GM12878 (cell line): ENCODE data around the gene NAV2. TPM values are rescaled to one million over a fixed set of nuclear protein-coding genes. Genes with fewer than 3 reads are reported as not detected.
A peak's percentile ranks its signal among the peaks of the same experiment; 100 is the strongest.

Experiments used
- ATAC-seq: fragments of 200-7000 bp; cut with Tn5 transposase; 3 replicates; pipeline ENCODE4 v1.9.1; 2020; ENCODE audit warnings: mild to moderate bottlenecking, moderate library complexity
- BruUV-seq: library from RNA; stranded (reverse); fragments of 400-500 nt; replicated peaks from 2 replicates; lab custom pipeline; 2021; lab: Mats Ljungman, UMichigan
- CTCF ChIA-PET: fragments of 300-600 bp; sonication (Branson Sonifier 250); formaldehyde crosslinking; extraction: SDS; loops from one replicate; lab custom pipeline; 2021; ENCODE audit warnings: inconsistent platforms; lab: Yijun Ruan, JAX
- POLR2A ChIA-PET: fragments of 350-600 bp; formaldehyde crosslinking; extraction: SDS; loops from one replicate; lab custom pipeline; 2021; ENCODE audit warnings: inconsistent platforms; lab: Charles Lee
- RAD21 ChIA-PET: fragments of 300-600 bp; sonication (Branson Sonifier 250); formaldehyde crosslinking; loops from one replicate; lab custom pipeline; 2023; ENCODE audit warnings: antibody characterized with exemption; ENCODE audit not compliant: unreplicated experiment; lab: Charles Lee
- SMC1A ChIA-PET: fragments of 300-600 bp; sonication (Branson Sonifier 250); formaldehyde crosslinking; loops from one replicate; lab custom pipeline; 2023; ENCODE audit not compliant: unreplicated experiment, uncharacterized antibody; lab: Charles Lee
- DNase-seq: peaks from one replicate; pipeline ENCODE4 v3.0.0-alpha.2; 2011; ENCODE audit warnings: low read depth, low spot score
- FAIRE-seq: peaks from 3 replicates; lab custom pipeline; 2011; peaks lifted over from hg19 to GRCh38; lab: Jason Lieb, UNC
- H2AFZ ChIP-seq: 2 replicates; pipeline ENCODE4 v1.6.0; 2011; ENCODE audit warnings: low read depth, low read length, control low read depth; ENCODE audit not compliant: control insufficient read depth
- H3K27ac ChIP-seq: 2 replicates; pipeline ENCODE4 v1.5.1; 2011; ENCODE audit warnings: control low read depth; ENCODE audit not compliant: control insufficient read depth, insufficient read depth
- H3K27me3 ChIP-seq, 2 experiments: replicated peaks in 1 of 2; 2 replicates each; pipeline versions ENCODE4 v1.6.0 to v1.6.1; 2011; ENCODE audit warnings: low read length in 1 of 2; ENCODE audit not compliant: control insufficient read depth in 2 of 2, insufficient read depth in 2 of 2
- H3K36me3 ChIP-seq, 2 experiments: 2 replicates each; pipeline ENCODE4 v1.5.1; 2011; ENCODE audit warnings: low read length in 1 of 2; ENCODE audit not compliant: control insufficient read depth in 2 of 2, insufficient read depth in 2 of 2
- H3K4me1 ChIP-seq: 2 replicates; pipeline ENCODE4 v1.6.1; 2011; ENCODE audit warnings: mild to moderate bottlenecking, low read length, moderate library complexity, mixed read lengths; ENCODE audit not compliant: control insufficient read depth, insufficient read depth
- H3K4me2 ChIP-seq: 2 replicates; pipeline ENCODE4 v1.6.0; 2011; ENCODE audit warnings: control low read depth; ENCODE audit not compliant: control insufficient read depth, insufficient read depth
- H3K4me3 ChIP-seq: fragments of 200-600 bp; sonication (generic); 2 replicates; pipeline ENCODE4 v1.5.1; 2016
- H3K79me2 ChIP-seq: 2 replicates; pipeline ENCODE4 v1.6.0; 2011; ENCODE audit warnings: low read length; ENCODE audit not compliant: control insufficient read depth, insufficient read depth
- H3K9ac ChIP-seq: 2 replicates; pipeline ENCODE4 v1.8.0; 2011; ENCODE audit warnings: low read length, control low read depth, mixed read lengths; ENCODE audit not compliant: control insufficient read depth, insufficient read depth
- H3K9me3 ChIP-seq: replicated peaks from 3 replicates; pipeline ENCODE4 v1.5.1; 2011; ENCODE audit warnings: mild to moderate bottlenecking, low read length; ENCODE audit not compliant: control insufficient read depth, insufficient read depth
- H4K20me1 ChIP-seq: 2 replicates; pipeline ENCODE4 v1.6.0; 2011; ENCODE audit not compliant: control insufficient read depth, insufficient read depth
- ASH2L ChIP-seq: fragments of 300-600, 200-600 bp; sonication (generic); IDR thresholded peaks from 2 replicates; pipeline ENCODE4 v1.6.1; 2017; ENCODE audit warnings: low read depth, mild to moderate bottlenecking, borderline replicate concordance
- ATF7 ChIP-seq: fragments of 450-650 bp; IDR thresholded peaks from 2 replicates; pipeline ENCODE4 v1.6.1; 2016; ENCODE audit warnings: low read depth, mild to moderate bottlenecking
- BCL3 ChIP-seq: IDR thresholded peaks from 2 replicates; pipeline ENCODE4 v1.6.1; 2011; ENCODE audit warnings: borderline replicate concordance, low read depth, mild to moderate bottlenecking, moderate library complexity, low read length; ENCODE audit not compliant: insufficient read depth, poor library complexity, severe bottlenecking
- BHLHE40 ChIP-seq, 2 experiments: fragments of 450-650 bp in 1 of 2; IDR thresholded peaks; 2 replicates each; pipeline ENCODE4 v1.6.1; 2011 to 2017; ENCODE audit warnings: low read depth in 2 of 2, borderline replicate concordance in 1 of 2, improper control_type of control experiment in 1 of 2, low read length in 1 of 2, mild to moderate bottlenecking in 1 of 2
- CHD1 ChIP-seq: IDR thresholded peaks from 2 replicates; pipeline ENCODE4 v1.6.1; 2012; ENCODE audit warnings: low read depth, low read length, improper control_type of control experiment
- MXI1 ChIP-seq: fragments of 150-350 bp; IDR thresholded peaks from 2 replicates; pipeline ENCODE4 v1.6.1; 2011; ENCODE audit warnings: low read depth, mild to moderate bottlenecking, inconsistent platforms, low read length, improper control_type of control experiment
- NR2C2 ChIP-seq: IDR thresholded peaks from 2 replicates; pipeline ENCODE4 v1.6.1; 2011; ENCODE audit warnings: borderline replicate concordance, low read depth; ENCODE audit not compliant: control insufficient read depth, insufficient read length
- POU2F2 ChIP-seq: IDR thresholded peaks from 3 replicates; pipeline ENCODE4 v1.6.1; 2011; ENCODE audit warnings: low read depth, mild to moderate bottlenecking, low read length, borderline replicate concordance
- TBL1XR1 ChIP-seq: IDR thresholded peaks from 2 replicates; pipeline ENCODE4 v1.6.1; 2012; ENCODE audit warnings: low read depth, low read length, improper control_type of control experiment
- WGBS: methylation state at CpG from one replicate; pipeline ENCODE4 v1.1.6; 2016; ENCODE audit warnings: low lambda C conversion rate; ENCODE audit not compliant: insufficient replicate concordance, insufficient coverage; ENCODE audit errors: missing lambda C conversion rate; 5-methylcytosine and 5-hydroxymethylcytosine counted together
- in situ Hi-C: fragments of 300-500 bp; cut with MboI; formaldehyde crosslinking; loops from 9 replicates; pipeline ENCODE4 v1.14.3; 2018; ENCODE audit warnings: mixed read lengths
- intact Hi-C: fragments of 100-400 bp; cut with micrococcal nuclease; formaldehyde crosslinking; loops from one replicate; pipeline ENCODE4 v1.14.2; 2022; ENCODE audit not compliant: unreplicated experiment
- polyA plus RNA-seq, 11 experiments: library from polyadenylated mRNA; depleted of rRNA in 4 of 11; unstranded in 6 of 11; stranded (reverse) in 5 of 11; fragments of >200 nt; fragmentation: Nextera tagmentation in 4 of 11; fragmentation: Illumina TruSeq in 1 of 11; extraction: Ambion mirVana in 4 of 11; extraction: Trizol in 1 of 11; gene quantifications; 1 replicate in 1 of 11; 2 replicates in 10 of 11; pipeline versions ENCODE4 v1.2.1 to v1.2.3, GENCODE V29; 2011 to 2016; ENCODE audit warnings: inconsistent platforms in 2 of 11, missing spikeins in 2 of 11, low read depth in 1 of 11
- total RNA-seq, 4 experiments: library from RNA; depleted of rRNA in 3 of 4; stranded (reverse); fragments of >200 nt in 3 of 4; fragmentation: Illumina TruSeq in 1 of 4; extraction: Trizol in 1 of 4; gene quantifications; 2 replicates each; pipeline versions ENCODE4 v1.2.1 to v1.2.3, GENCODE V29; 2013 to 2021
- TF ChIP-seq, protein P1 (sequence below), 3 experiments: IDR thresholded peaks in 2 of 3; conservative IDR thresholded peaks in 1 of 3; 2 replicates each; pipeline ENCODE4 v1.5.1; 2011; ENCODE audit warnings: low read depth in 3 of 3, low read length in 3 of 3, mild to moderate bottlenecking in 3 of 3, control low read depth in 2 of 3, moderate library complexity in 2 of 3, inconsistent platforms in 1 of 3, mixed read lengths in 1 of 3; ENCODE audit not compliant: control insufficient read depth in 2 of 3, insufficient read depth in 1 of 3; ENCODE audit errors: extremely low read depth in 1 of 3

The NAV2 gene
- total and polyA plus RNA-seq, 10 of the 15 experiments (the other 5 are each of a cell fraction or from before 2014, with no cell fraction given): 0.35 to 6.1 (median 1.1) TPM

- Histone ChIP-seq H3K9ac (no peak overlapping the region), H3K36me3 (no peaks in the 10 kb centered on the region)
- TF ChIP-seq BCL3 (no peak), POU2F2 (no peak), ATF7 (no peak), NR2C2 (no peak), ASH2L (no peak), TBL1XR1 (no peak), BHLHE40 (IDR thresholded peaks at IDR 0.05; ENCODE audit: borderline replicate concordance in 1 of 2, low read depth in 2 of 2, low read length in 1 of 2) (no peak), CHD1 (no peak), MXI1 (no peak)
- TF ChIP-seq, protein P1, sequence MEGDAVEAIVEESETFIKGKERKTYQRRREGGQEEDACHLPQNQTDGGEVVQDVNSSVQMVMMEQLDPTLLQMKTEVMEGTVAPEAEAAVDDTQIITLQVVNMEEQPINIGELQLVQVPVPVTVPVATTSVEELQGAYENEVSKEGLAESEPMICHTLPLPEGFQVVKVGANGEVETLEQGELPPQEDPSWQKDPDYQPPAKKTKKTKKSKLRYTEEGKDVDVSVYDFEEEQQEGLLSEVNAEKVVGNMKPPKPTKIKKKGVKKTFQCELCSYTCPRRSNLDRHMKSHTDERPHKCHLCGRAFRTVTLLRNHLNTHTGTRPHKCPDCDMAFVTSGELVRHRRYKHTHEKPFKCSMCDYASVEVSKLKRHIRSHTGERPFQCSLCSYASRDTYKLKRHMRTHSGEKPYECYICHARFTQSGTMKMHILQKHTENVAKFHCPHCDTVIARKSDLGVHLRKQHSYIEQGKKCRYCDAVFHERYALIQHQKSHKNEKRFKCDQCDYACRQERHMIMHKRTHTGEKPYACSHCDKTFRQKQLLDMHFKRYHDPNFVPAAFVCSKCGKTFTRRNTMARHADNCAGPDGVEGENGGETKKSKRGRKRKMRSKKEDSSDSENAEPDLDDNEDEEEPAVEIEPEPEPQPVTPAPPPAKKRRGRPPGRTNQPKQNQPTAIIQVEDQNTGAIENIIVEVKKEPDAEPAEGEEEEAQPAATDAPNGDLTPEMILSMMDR (IDR thresholded peaks at IDR 0.05 in 2 of 3, conservative IDR thresholded peaks at IDR 0.05 in 1 of 3; ENCODE audit: control insufficient read depth in 2 of 3, extremely low read depth in 1 of 3, insufficient read depth in 1 of 3, low read depth in 3 of 3, low read length in 3 of 3): no peak
- TF ChIP-seq, all 136 proteins: peak for 0
- Histone ChIP-seq H3K9me3 (no peaks in the 10 kb centered on the region), H3K27me3 (no peaks in the 10 kb centered on the region), H3K4me3 (no peak overlapping the region), H3K27ac (no peak overlapping the region), H3K4me2 (no peak overlapping the region), H2AFZ (no peak overlapping the region), H3K4me1 (no peaks in the 10 kb centered on the region), H4K20me1 (no peaks in the 10 kb centered on the region), H3K79me2 (no peaks in the 10 kb centered on the region)
- peak; percentile 70 for FAIRE-seq
- ChIA-PET POLR2A (no interaction called here), CTCF (no interaction called here), RAD21 (no interaction called here), SMC1A (interaction anchor here (1.1 kb wide), 1 partner anchor 8 kb away, joined by 3 read pairs; no protein-coding TSS in a partner anchor)
- WGBS: 33% methylated on average over 5 of the region's 5 CpGs
- intact Hi-C loops: no loop called here
- ATAC-seq: no peak
- no TSS peak for BruUV-seq
- DNase-seq: no peak
- in situ Hi-C loops: no loop called here
These were observed 329.5 kb downstream of the NAV2 start for GRCh38 chr11:20042045-20042639.
